Keratinocyte (primary cell): Measurements from ENCODE around the gene CDK14.

Source experiments
- CTCF ChIP-seq, 3 experiments: IDR thresholded peaks in 1 of 3; conservative IDR thresholded peaks in 1 of 3; optimal IDR thresholded peaks in 1 of 3; 2 replicates in 2 of 3; 3 replicates in 1 of 3; pipeline versions ENCODE3 to v1.5.1; 2011; ENCODE audit warnings: low read length in 3 of 3, mild to moderate bottlenecking in 3 of 3, moderate library complexity in 2 of 3, control low read depth in 1 of 3, inconsistent platforms in 1 of 3; ENCODE audit not compliant: insufficient read depth in 2 of 3; ENCODE audit errors: extremely low read depth in 1 of 3
- EZH2 ChIP-seq: IDR thresholded peaks from one replicate; pipeline ENCODE4 v1.6.1; 2012; ENCODE audit warnings: inconsistent platforms, mild to moderate bottlenecking, low read length, moderate library complexity

GRCh38 chr7:90859521-90859920 lies 263.4 kb downstream of the CDK14 start:
- TF ChIP-seq CTCF (optimal IDR thresholded peaks at IDR 0.05 in 1 of 3, IDR thresholded peaks at IDR 0.05 in 1 of 3, conservative IDR thresholded peaks at IDR 0.05 in 1 of 3; ENCODE audit: extremely low read depth in 1 of 3, insufficient read depth in 2 of 3, low read length in 3 of 3) (no peak), EZH2 (no peak)
